ENCODE results near the gene GALNTL6. TPM values are rescaled to one million over a fixed set of nuclear protein-coding genes. Genes with fewer than 3 reads are reported as not detected.
"Not testable (repeated sequence)": the region's sequence is repeated elsewhere in the genome, so short reads cannot be mapped to it uniquely, and the experiment has no call there.

The GALNTL6 gene
- total and polyA plus RNA-seq, 2 experiments from 2014 or later, result not detected

DNA sequence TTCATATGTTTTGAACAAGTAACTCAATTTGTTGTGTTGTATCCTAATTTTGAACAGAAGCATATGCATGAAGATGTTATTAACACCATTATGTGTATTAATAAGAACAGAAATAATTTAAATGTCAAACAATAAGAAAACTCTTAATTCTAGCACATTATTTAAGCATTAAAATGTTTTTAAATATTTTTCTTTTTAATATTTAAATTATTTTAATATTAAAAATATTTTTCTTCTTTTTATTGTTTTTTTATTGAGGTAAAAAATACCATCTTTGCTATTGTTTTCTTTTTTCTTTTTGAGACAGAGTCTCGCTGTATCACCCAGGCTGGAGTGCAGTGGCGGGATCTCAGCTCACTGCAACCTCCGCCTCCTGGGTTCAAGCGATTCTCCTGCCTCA lies 914.4 kb downstream of the GALNTL6 start:
- in situ Hi-C loops (cut with MboI), result no loop called here
- WGBS, 2 experiments (ENCODE audit: low coverage in 1 of 2, low lambda C conversion rate in 2 of 2, missing lambda C conversion rate in 2 of 2), result 74% methylated on average over 4 of the region's 4 CpGs
- Histone ChIP-seq H4K20me1 (ENCODE audit: insufficient read depth) (no peaks in the 10 kb centered on the region), H3K9me3 (ENCODE audit: low read depth) (no peaks in the 10 kb centered on the region), H3K4me1 (ENCODE audit: insufficient read depth) (peaks cover 17% of the 10 kb centered on the region), H3F3A (ENCODE audit: insufficient read depth) (peaks cover 4% of the 10 kb centered on the region; the same call in 1 of the 2 replicates), H3K9me2 (ENCODE audit: insufficient read depth) (no peaks in the 10 kb centered on the region), H3K36me3 (ENCODE audit: low read depth) (no peaks in the 10 kb centered on the region), H3K27me3 (replicated peaks; ENCODE audit: insufficient read depth) (no peaks in the 10 kb centered on the region), H3K4me3 (no peak overlapping the region), H3K9ac (no peak overlapping the region), H3K79me2 (ENCODE audit: insufficient read depth) (no peaks in the 10 kb centered on the region), H3K4me2 (ENCODE audit: unreplicated experiment) (no peak overlapping the region), H3K27ac (no peak overlapping the region), H2AFZ (no peak overlapping the region)
- TF ChIP-seq EZH2 (IDR thresholded peaks at IDR 0.05; ENCODE audit: insufficient read depth, poor library complexity, severe bottlenecking), result no peak
- TF ChIP-seq EZH2phosphoT487 (IDR thresholded peaks at IDR 0.05; ENCODE audit: insufficient read depth, low read depth), result no peak
- DNase-seq, result no peak

DNA sequence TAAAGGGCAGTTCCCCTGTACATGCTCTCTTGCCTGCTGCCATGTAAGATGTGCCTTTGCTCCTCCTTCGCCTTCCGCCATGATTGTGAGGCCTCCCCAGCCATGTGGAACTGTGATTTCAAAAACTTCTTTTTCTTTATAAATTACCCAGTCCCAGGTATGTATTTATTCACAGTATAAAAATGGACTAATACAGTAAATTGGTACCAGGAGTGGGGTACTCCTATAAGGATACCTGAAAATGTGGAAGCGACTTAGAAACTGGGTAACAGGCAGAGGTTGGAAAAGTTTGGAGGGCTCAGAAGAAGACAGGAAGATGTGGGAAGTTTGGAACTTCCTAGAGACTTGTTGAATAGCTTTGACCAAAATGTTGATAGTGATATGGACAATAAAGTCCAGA lies 920.4 kb downstream of the GALNTL6 start:
- H3K27ac ChIP-seq; H4K20me1 ChIP-seq (ENCODE audit: insufficient read depth); in situ Hi-C loops (cut with MboI); H3K9me2 ChIP-seq (ENCODE audit: insufficient read depth); H3K27me3 ChIP-seq (replicated peaks; ENCODE audit: insufficient read depth); H2AFZ ChIP-seq; H3K4me3 ChIP-seq; H3K79me2 ChIP-seq (ENCODE audit: insufficient read depth); H3K4me1 ChIP-seq (ENCODE audit: insufficient read depth); H3K9me3 ChIP-seq (ENCODE audit: low read depth); H3K4me2 ChIP-seq (ENCODE audit: unreplicated experiment); DNase-seq; H3F3A ChIP-seq (ENCODE audit: insufficient read depth); H3K9ac ChIP-seq; H3K36me3 ChIP-seq (ENCODE audit: low read depth): not testable (repeated sequence)
- WGBS, 2 experiments (ENCODE audit: low coverage in 1 of 2, low lambda C conversion rate in 2 of 2, missing lambda C conversion rate in 2 of 2), result 88 to 89% methylated on average over 3 of the region's 3 CpGs

DNA sequence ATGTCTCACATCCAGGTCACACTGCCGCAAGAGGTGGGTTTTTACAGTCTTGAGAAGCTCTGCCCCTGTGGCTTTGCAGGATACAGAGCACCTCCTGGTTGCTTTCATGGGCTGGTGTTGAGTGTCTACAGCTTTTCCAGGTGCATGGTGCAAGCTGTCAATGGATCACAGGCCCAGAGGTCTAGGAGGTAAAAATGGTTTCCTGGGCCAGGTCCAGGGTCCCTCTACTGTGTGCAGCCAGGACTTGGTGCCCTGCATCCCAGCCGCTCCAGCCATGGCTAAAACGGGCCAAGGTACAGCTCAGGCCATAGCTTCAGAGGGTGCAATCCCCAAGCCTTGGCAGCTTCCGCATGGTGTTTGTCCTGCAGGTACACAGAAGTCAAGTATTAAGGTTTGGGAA lies 921.4 kb downstream of the GALNTL6 start:
- no peak overlapping the region for H3K4me2 ChIP-seq (ENCODE audit: unreplicated experiment)
- no peaks in the 10 kb centered on the region for H3K9me3 ChIP-seq (ENCODE audit: low read depth)
- no peak overlapping the region for H2AFZ ChIP-seq
- in situ Hi-C loops (cut with MboI), result no loop called here
- no peak for TF ChIP-seq EZH2phosphoT487 (IDR thresholded peaks at IDR 0.05; ENCODE audit: insufficient read depth, low read depth)
- no peak for TF ChIP-seq EZH2 (IDR thresholded peaks at IDR 0.05; ENCODE audit: insufficient read depth, poor library complexity, severe bottlenecking)
- no peaks in the 10 kb centered on the region for H4K20me1 ChIP-seq (ENCODE audit: insufficient read depth)
- H3K9ac ChIP-seq, result no peak overlapping the region
- DNase-seq, result no peak
- no peak overlapping the region for H3K4me3 ChIP-seq
- H3K27me3 ChIP-seq (replicated peaks; ENCODE audit: insufficient read depth), result no peaks in the 10 kb centered on the region
- no peaks in the 10 kb centered on the region for H3K79me2 ChIP-seq (ENCODE audit: insufficient read depth)
- H3K9me2 ChIP-seq (ENCODE audit: insufficient read depth), result no peaks in the 10 kb centered on the region
- H3K4me1 ChIP-seq (ENCODE audit: insufficient read depth), result no peaks in the 10 kb centered on the region
- H3K27ac ChIP-seq, result no peak overlapping the region
- no peaks in the 10 kb centered on the region for H3K36me3 ChIP-seq (ENCODE audit: low read depth)
- no peaks in the 10 kb centered on the region for H3F3A ChIP-seq (ENCODE audit: insufficient read depth)
- WGBS, 2 experiments (ENCODE audit: low coverage in 1 of 2, low lambda C conversion rate in 2 of 2, missing lambda C conversion rate in 2 of 2), result 32 to 36% methylated on average over 4 of the region's 4 CpGs

DNA sequence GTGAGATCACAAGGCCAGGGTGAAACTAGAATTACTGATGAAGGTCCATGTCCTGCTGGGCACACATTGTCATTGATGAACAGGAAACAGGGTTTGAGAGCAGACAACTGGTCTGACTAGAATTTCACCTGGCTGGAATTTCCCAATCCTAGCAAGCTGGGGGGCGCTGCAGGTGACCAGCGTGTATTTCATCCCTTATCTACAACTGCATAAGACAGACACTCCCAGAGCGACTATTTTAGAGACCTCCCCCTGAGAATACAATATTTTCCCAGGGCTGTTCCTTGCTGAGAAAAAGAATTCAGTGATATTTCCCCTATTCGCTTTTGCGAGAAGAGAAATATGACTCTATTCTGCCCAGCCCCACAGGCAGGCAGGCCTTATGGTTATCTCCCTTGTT lies 922.8 kb downstream of the GALNTL6 start:
- H3K9ac ChIP-seq, result no peak overlapping the region
- no peaks in the 10 kb centered on the region for H3K9me2 ChIP-seq (ENCODE audit: insufficient read depth)
- no peak overlapping the region for H3K4me2 ChIP-seq (ENCODE audit: unreplicated experiment)
- in situ Hi-C loops (cut with MboI), result no loop called here
- no peaks in the 10 kb centered on the region for H3K4me1 ChIP-seq (ENCODE audit: insufficient read depth)
- no peaks in the 10 kb centered on the region for H3K79me2 ChIP-seq (ENCODE audit: insufficient read depth)
- H3K36me3 ChIP-seq (ENCODE audit: low read depth), result no peaks in the 10 kb centered on the region
- no peak for DNase-seq
- no peaks in the 10 kb centered on the region for H3F3A ChIP-seq (ENCODE audit: insufficient read depth)
- WGBS, 2 experiments (ENCODE audit: low coverage in 1 of 2, low lambda C conversion rate in 2 of 2, missing lambda C conversion rate in 2 of 2), result 69 to 77% methylated on average over 5 of the region's 5 CpGs
- no peaks in the 10 kb centered on the region for H3K27me3 ChIP-seq (replicated peaks; ENCODE audit: insufficient read depth)
- no peak overlapping the region for H3K27ac ChIP-seq
- no peaks in the 10 kb centered on the region for H4K20me1 ChIP-seq (ENCODE audit: insufficient read depth)
- H2AFZ ChIP-seq, result no peak overlapping the region
- H3K4me3 ChIP-seq, result no peak overlapping the region
- no peaks in the 10 kb centered on the region for H3K9me3 ChIP-seq (ENCODE audit: low read depth)
- TF ChIP-seq EZH2phosphoT487 (IDR thresholded peaks at IDR 0.05; ENCODE audit: insufficient read depth, low read depth) (no peak), EZH2 (IDR thresholded peaks at IDR 0.05; ENCODE audit: insufficient read depth, poor library complexity, severe bottlenecking) (no peak)

DNA sequence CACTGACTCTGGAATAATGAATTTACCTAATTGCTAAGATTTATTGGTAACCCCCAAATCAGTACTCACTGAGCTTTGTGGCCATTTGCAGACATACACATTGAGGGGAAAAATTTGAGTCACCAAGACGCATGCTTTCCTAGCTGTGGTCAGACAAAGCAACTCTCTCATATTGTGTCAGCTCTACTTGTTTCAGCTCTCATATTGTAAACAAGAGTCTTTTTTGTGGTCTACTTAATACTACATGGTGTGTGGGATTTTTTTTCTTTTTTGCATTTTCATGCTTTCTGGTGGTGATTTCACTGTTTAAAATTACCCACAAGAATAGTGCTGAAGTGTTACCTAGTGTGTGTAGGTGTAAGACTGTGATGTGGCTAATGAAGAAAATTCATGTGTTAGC lies 927.2 kb downstream of the GALNTL6 start:
- H3K27me3 ChIP-seq (replicated peaks; ENCODE audit: insufficient read depth), result no peaks in the 10 kb centered on the region
- H3K9me3 ChIP-seq (ENCODE audit: low read depth), result no peaks in the 10 kb centered on the region
- no peaks in the 10 kb centered on the region for H3K79me2 ChIP-seq (ENCODE audit: insufficient read depth)
- DNase-seq, result no peak
- no peaks in the 10 kb centered on the region for H3K36me3 ChIP-seq (ENCODE audit: low read depth)
- H4K20me1 ChIP-seq (ENCODE audit: insufficient read depth), result no peaks in the 10 kb centered on the region
- H2AFZ ChIP-seq, result no peak overlapping the region
- no peaks in the 10 kb centered on the region for H3F3A ChIP-seq (ENCODE audit: insufficient read depth)
- no peaks in the 10 kb centered on the region for H3K9me2 ChIP-seq (ENCODE audit: insufficient read depth)
- H3K4me3 ChIP-seq, result no peak overlapping the region
- H3K4me1 ChIP-seq (ENCODE audit: insufficient read depth), result no peaks in the 10 kb centered on the region
- in situ Hi-C loops (cut with MboI), result no loop called here
- H3K9ac ChIP-seq, result no peak overlapping the region
- H3K27ac ChIP-seq, result no peak overlapping the region
- TF ChIP-seq EZH2phosphoT487 (IDR thresholded peaks at IDR 0.05; ENCODE audit: insufficient read depth, low read depth) (no peak), EZH2 (IDR thresholded peaks at IDR 0.05; ENCODE audit: insufficient read depth, poor library complexity, severe bottlenecking) (no peak)
- WGBS, 2 experiments (ENCODE audit: low coverage in 1 of 2, low lambda C conversion rate in 2 of 2, missing lambda C conversion rate in 2 of 2), result 14 to 17% methylated on average over 1 of the region's 1 CpG
- H3K4me2 ChIP-seq (ENCODE audit: unreplicated experiment), result no peak overlapping the region
